ENCODE results near the gene TCF4.
A peak's percentile ranks its signal among the peaks of the same experiment; 100 is the strongest.

The TCF4 gene

DNA sequence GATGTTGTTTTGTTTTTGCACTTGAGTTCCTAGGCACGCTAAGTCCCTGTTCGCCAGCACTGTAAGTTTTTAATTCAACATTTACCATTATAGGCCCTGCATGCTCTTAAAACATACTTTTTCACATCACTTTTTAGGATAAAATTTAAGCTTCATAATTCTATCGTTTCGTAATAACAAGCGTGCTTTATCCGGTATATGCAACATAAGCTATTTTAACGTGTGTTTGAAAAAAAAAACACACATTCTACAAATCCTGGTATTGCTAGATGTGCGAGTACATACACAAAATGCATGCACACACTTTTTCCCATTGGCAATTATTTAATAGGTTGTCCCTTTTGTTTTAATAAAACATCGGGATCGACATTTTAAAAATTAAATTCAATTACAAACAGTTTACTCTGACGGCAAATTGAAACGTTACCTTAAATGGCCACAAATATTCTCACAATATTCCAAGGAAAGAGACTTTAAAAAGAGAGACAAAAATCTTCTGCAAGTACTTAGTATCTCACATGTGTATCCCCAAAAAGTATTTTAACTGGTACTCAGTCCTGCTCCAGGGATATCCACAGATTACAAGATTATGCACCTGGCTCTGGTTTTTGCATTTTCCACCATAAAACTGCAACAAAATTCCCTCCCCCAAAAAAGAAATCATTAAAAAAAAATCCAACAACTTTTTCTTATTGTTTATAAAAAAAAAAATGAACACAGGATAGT is 1.0 kb upstream of the TCF4 start:
- FAIRE-seq: peak; percentile 33

GRCh38 chr18:55587418-55588110 is 428 bp downstream of the TCF4 start:
- peak; percentile 50 for FAIRE-seq
- TF ChIP-seq PAX5 (IDR thresholded peaks at IDR 0.05; ENCODE audit: insufficient read depth, low read length, severe bottlenecking): no peak
- no peak for TF ChIP-seq TAF1 (IDR thresholded peaks at IDR 0.05; ENCODE audit: low read depth, low read length)
- no peak for TF ChIP-seq POLR2AphosphoS5 (IDR thresholded peaks at IDR 0.05; ENCODE audit: low read depth, low read length)
- no peak for TF ChIP-seq SPI1 (IDR thresholded peaks at IDR 0.05; ENCODE audit: low read depth, low read length)
- no peak for TF ChIP-seq POLR2A (IDR thresholded peaks at IDR 0.05; ENCODE audit: low read depth, low read length)
- TF ChIP-seq POU2F2 (IDR thresholded peaks at IDR 0.05; ENCODE audit: low read depth, low read length): no peak
- DNase-seq (ENCODE audit: insufficient read length, low spot score): no peak

More for the DNA sequence above, 1.0 kb upstream of the TCF4 start:
- no peak for DNase-seq (ENCODE audit: insufficient read length, low spot score)
- TF ChIP-seq POLR2A (IDR thresholded peaks at IDR 0.05; ENCODE audit: low read depth, low read length) (no peak), PAX5 (IDR thresholded peaks at IDR 0.05; ENCODE audit: insufficient read depth, low read length, severe bottlenecking) (no peak), POLR2AphosphoS5 (IDR thresholded peaks at IDR 0.05; ENCODE audit: low read depth, low read length) (no peak)

GRCh38 chr18:55585920-55586561 is 2.0 kb downstream of the TCF4 start:
- DNase-seq (ENCODE audit: insufficient read length, low spot score) (no peak), FAIRE-seq (peak; percentile 58)

DNA sequence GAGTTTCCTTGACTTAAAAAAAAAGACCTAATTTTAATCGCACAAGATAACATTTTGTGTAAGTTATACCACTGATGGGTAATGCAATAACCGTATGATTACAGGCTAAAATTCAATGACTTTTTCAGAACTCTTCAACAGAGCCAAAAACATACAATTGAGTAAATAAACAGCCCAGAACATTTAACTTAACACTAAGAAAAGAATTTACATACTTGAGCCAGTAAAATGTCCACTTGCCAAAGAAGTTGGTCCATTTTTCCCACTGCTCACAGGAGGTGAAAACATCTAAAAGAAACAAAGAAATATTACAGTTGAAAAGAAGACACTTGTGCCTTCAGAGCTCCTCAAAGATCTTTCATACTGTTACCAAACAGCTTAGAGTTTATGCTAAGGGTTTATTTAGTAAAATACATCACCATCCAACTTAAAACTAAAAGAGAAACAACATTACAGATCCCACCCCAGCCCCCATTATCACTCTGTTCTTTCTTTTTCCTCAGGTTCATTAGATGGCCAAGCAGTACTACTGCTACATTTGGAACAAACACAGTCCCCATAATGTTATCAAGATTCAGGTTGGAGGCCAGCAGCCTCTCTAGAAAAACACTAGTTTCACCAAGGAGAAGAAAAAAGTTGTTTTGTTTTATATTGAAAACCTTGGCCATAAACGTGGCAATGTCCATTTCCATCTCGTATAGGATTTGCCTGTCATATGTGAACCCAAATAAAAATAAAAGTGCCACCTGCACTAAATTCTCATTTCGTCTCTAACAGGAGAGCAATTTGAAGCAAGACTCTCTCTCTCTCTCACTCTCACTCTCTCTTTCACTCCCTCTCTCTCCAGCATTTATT is 2.7 kb downstream of the TCF4 start:
- peak; percentile 40 for FAIRE-seq
- no peak for DNase-seq (ENCODE audit: insufficient read length, low spot score)
- TF ChIP-seq PAX5 (IDR thresholded peaks at IDR 0.05; ENCODE audit: insufficient read depth, low read length, severe bottlenecking): no peak
- no peak for TF ChIP-seq TAF1 (IDR thresholded peaks at IDR 0.05; ENCODE audit: low read depth, low read length)
- TF ChIP-seq SPI1 (IDR thresholded peaks at IDR 0.05; ENCODE audit: low read depth, low read length): no peak
- no peak for TF ChIP-seq POLR2AphosphoS5 (IDR thresholded peaks at IDR 0.05; ENCODE audit: low read depth, low read length)
- no peak for TF ChIP-seq POLR2A (IDR thresholded peaks at IDR 0.05; ENCODE audit: low read depth, low read length)

More at GRCh38 chr18:55585920-55586561, 2.0 kb downstream of the TCF4 start:
- TF ChIP-seq TAF1 (IDR thresholded peaks at IDR 0.05; ENCODE audit: low read depth, low read length) (no peak), PAX5 (IDR thresholded peaks at IDR 0.05; ENCODE audit: insufficient read depth, low read length, severe bottlenecking) (no peak), POLR2A (IDR thresholded peaks at IDR 0.05; ENCODE audit: low read depth, low read length) (no peak), POU2F2 (IDR thresholded peaks at IDR 0.05; ENCODE audit: low read depth, low read length) (no peak), POLR2AphosphoS5 (IDR thresholded peaks at IDR 0.05; ENCODE audit: low read depth, low read length) (no peak), SPI1 (IDR thresholded peaks at IDR 0.05; ENCODE audit: low read depth, low read length) (no peak)

- FAIRE-seq (no peak), DNase-seq (ENCODE audit: insufficient read length, low spot score) (no peak)
- no peak for TF ChIP-seq POLR2AphosphoS5 (IDR thresholded peaks at IDR 0.05; ENCODE audit: low read depth, low read length)
- no peak for TF ChIP-seq SPI1 (IDR thresholded peaks at IDR 0.05; ENCODE audit: low read depth, low read length)
These were observed 3.8 kb downstream of the TCF4 start for GRCh38 chr18:55584201-55584600.

GRCh38 chr18:55582325-55582724 is 5.7 kb downstream of the TCF4 start:
- DNase-seq (ENCODE audit: insufficient read length, low spot score): no peak
- TF ChIP-seq POLR2A (IDR thresholded peaks at IDR 0.05; ENCODE audit: low read depth, low read length): no peak
- TF ChIP-seq PAX5 (IDR thresholded peaks at IDR 0.05; ENCODE audit: insufficient read depth, low read length, severe bottlenecking): no peak
- TF ChIP-seq SPI1 (IDR thresholded peaks at IDR 0.05; ENCODE audit: low read depth, low read length): no peak
- TF ChIP-seq POLR2AphosphoS5 (IDR thresholded peaks at IDR 0.05; ENCODE audit: low read depth, low read length): no peak
- TF ChIP-seq POU2F2 (IDR thresholded peaks at IDR 0.05; ENCODE audit: low read depth, low read length): no peak
- TF ChIP-seq TAF1 (IDR thresholded peaks at IDR 0.05; ENCODE audit: low read depth, low read length): no peak
- no peak for FAIRE-seq

- no peak for DNase-seq (ENCODE audit: insufficient read length, low spot score)
- TF ChIP-seq TAF1 (IDR thresholded peaks at IDR 0.05; ENCODE audit: low read depth, low read length): no peak
- no peak for TF ChIP-seq POU2F2 (IDR thresholded peaks at IDR 0.05; ENCODE audit: low read depth, low read length)
- TF ChIP-seq PAX5 (IDR thresholded peaks at IDR 0.05; ENCODE audit: insufficient read depth, low read length, severe bottlenecking): no peak
- TF ChIP-seq POLR2A (IDR thresholded peaks at IDR 0.05; ENCODE audit: low read depth, low read length): no peak
- no peak for TF ChIP-seq SPI1 (IDR thresholded peaks at IDR 0.05; ENCODE audit: low read depth, low read length)
- no peak for TF ChIP-seq POLR2AphosphoS5 (IDR thresholded peaks at IDR 0.05; ENCODE audit: low read depth, low read length)
- FAIRE-seq: peak; percentile 59
These were observed 8.3 kb downstream of the TCF4 start for GRCh38 chr18:55579501-55580270.

GRCh38 chr18:55577812-55578539 is 10.0 kb downstream of the TCF4 start:
- TF ChIP-seq SPI1 (IDR thresholded peaks at IDR 0.05; ENCODE audit: low read depth, low read length): no peak
- no peak for TF ChIP-seq PAX5 (IDR thresholded peaks at IDR 0.05; ENCODE audit: insufficient read depth, low read length, severe bottlenecking)
- no peak for TF ChIP-seq TAF1 (IDR thresholded peaks at IDR 0.05; ENCODE audit: low read depth, low read length)
- no peak for TF ChIP-seq POLR2A (IDR thresholded peaks at IDR 0.05; ENCODE audit: low read depth, low read length)
- no peak for TF ChIP-seq POU2F2 (IDR thresholded peaks at IDR 0.05; ENCODE audit: low read depth, low read length)
- no peak for TF ChIP-seq POLR2AphosphoS5 (IDR thresholded peaks at IDR 0.05; ENCODE audit: low read depth, low read length)
- FAIRE-seq (no peak), DNase-seq (ENCODE audit: insufficient read length, low spot score) (no peak)
